ENCODE results near the gene PDIA6. TPM values are rescaled to one million over a fixed set of nuclear protein-coding genes. Genes with fewer than 3 reads are reported as not detected.
"Not testable (repeated sequence)": the region's sequence is repeated elsewhere in the genome, so short reads cannot be mapped to it uniquely, and the experiment has no call there.

Gene PDIA6
- polyA plus RNA-seq, 4 donors = 356 to 400 (median 363) TPM

- not testable (repeated sequence) for DNase-seq (ENCODE audit: low read depth in 4 of 4, low spot score in 3 of 4)
Measured at GRCh38 chr2:10813163-10814138, 866 bp upstream of the PDIA6 start.

DNA sequence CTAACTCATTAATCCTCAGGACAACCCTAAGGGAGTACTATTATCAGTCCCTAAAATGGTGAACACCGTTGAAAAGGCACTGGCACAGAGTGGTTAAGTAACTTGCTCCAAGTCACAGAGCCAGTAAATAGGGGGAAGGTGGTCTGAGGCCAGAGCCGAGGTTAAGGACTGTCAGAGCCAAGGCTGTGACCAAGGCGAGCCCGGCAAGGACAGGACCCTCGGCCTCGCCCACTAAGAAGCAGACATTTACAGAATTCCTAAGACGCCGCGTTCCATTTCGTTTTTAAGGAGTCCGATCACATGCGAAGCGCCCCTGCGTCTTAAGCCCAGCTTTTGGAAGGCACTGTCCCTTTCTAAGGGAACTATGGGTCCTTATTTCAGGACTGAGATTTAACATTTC, 1.1 kb downstream of the PDIA6 start:
- no peak for DNase-seq (ENCODE audit: low read depth in 4 of 4, low spot score in 3 of 4)

DNA sequence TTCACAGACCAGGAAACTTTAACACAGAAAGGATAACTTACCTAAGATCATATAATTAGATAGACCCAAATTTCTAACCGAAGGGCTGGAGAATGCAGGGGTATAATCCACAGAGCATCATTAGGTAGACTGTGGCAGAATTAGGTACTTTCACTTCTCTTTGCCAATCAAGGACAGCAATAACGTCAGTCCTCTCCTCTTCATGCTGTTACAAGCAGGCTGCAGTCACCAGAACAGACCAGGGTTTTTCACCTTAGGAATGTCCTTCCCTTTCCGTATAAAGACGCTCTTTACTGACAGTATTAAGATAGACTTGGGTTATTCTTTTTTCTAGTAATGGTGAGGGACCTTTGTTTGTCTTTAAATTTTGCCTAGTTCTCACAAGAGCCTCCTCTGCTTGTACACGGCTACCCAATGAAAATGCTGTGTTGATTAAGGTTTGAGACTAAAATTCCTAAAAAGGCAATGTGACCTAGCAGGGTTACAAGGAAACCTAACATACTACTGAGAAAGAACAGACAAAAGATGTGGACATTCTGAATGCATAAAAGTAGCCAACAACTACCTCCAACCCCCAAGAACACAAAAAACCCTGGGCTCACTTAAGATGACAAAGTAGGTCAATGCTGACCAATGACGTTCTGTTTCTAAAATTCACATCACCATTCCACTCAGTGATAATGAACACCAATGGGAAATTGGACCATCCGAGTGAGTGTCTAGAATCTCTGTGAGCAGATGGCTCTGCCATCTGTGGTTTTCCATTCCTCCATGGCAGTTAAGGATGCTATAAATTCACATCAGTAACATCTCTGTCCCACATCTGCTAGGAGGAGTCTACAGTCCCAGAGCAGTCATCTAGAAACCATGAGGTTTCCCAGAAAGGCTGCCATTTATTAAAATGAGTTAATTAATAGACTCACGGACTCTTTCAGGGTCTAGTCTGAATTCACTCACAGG, 2.1 kb downstream of the PDIA6 start:
- no peak for DNase-seq (ENCODE audit: low read depth in 4 of 4, low spot score in 3 of 4)

DNA sequence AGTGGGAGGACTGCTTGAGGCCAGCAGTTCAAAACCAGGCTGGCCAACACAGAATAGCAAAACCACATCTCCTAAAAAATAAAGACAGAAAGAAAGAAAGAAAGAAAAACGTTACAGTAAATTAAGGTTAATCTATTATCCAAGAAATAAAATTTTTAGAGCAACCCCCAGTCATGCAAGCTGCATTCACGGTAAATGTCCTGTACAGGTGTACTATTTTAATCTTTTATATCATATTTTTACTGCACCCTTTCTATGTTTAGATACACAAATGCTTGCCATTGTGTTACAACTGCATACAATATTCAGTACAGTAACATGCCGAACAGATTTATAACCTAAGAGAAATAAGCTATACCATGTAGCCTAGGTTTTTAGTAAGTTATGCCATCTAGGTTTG, 6.0 kb downstream of the PDIA6 start:
- no peak for DNase-seq (ENCODE audit: low read depth in 4 of 4, low spot score in 3 of 4)

DNA sequence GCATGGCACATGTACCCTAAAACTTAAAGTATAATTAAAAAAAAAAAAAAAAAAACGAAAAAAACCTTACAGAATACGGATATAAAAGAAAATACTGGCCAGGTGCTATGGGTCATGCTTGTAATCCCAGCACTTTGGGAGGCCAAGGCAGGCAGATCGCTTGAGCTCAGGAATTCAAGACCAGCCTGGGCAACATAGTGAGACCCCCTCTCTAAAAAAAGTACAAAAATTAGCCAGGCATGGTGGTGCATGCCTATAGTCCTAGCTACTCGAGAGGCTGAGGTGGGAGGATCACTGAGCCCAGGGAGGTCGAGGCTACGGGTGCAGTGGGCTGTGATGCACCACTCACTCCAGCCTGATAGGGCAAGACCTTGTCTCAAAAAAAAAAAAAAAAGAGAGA, 6.6 kb downstream of the PDIA6 start:
- not testable (repeated sequence) for DNase-seq (ENCODE audit: low read depth in 4 of 4, low spot score in 3 of 4)

DNA sequence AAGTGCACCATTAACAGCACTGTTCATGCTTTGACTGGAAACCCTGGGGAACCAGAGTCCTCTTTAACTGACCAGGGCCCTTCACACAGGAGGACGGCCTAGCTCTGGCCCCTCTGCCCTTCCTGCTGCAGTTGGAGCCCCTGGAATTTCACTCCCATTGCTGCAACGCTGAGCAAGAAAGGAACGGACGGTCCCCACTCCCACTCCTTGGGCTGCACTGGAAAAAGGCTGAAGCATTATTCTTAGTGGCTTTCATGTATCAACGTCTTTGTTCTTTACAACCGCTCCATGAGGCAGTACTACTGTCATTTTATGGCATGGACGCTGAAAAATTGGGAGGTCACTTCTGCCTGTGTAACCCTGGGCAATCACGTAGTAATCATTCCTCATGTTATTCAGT, 9.9 kb downstream of the PDIA6 start:
- no peak for DNase-seq (ENCODE audit: low read depth in 4 of 4, low spot score in 3 of 4)

DNA sequence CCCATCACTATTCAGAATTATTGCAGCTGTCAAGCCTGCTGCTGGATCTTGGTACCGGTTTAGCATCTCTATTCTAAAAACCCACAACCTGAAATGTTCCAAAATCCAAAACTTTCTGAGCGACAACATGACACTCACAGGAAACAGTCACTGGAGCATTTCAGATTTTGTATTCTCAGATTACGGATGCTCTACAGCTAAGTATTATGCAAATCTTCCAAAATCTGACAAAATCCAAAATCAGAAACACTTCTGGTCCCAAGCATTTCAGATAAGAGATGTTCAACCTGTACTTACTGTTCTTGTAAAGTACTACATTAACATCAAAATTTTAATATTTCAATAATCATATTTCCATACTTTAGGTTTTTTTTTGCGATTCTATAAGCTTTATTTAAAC, 12.4 kb downstream of the PDIA6 start:
- no peak for DNase-seq (ENCODE audit: low read depth in 4 of 4, low spot score in 3 of 4)

GRCh38 chr2:10798783-10799182, 13.8 kb downstream of the PDIA6 start:
- no peak for DNase-seq (ENCODE audit: low read depth in 4 of 4, low spot score in 3 of 4)

DNA sequence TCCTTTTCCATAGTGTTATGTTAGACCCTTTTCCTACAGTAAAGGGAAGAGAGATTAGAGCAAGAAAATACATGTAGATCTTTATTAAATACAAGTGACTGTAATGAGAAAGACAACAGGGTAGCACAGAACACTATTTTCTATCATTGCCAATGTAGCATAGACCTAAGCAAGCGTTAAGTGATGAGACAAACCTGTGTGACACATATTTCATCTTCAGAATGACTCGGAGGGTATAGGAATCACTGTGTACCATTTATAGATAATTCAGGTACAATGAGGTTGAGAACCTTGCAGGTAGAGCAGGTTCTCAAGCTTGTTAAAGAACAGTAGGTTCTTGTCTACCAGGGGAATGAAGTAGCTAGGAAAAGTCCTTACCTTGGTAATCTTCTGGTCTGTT, 15.9 kb downstream of the PDIA6 start:
- DNase-seq (ENCODE audit: low read depth in 4 of 4, low spot score in 3 of 4) = no peak

- DNase-seq (ENCODE audit: low read depth in 4 of 4, low spot score in 3 of 4) = no peak
Measured at GRCh38 chr2:10795508-10796046, 17.0 kb downstream of the PDIA6 start.

DNA sequence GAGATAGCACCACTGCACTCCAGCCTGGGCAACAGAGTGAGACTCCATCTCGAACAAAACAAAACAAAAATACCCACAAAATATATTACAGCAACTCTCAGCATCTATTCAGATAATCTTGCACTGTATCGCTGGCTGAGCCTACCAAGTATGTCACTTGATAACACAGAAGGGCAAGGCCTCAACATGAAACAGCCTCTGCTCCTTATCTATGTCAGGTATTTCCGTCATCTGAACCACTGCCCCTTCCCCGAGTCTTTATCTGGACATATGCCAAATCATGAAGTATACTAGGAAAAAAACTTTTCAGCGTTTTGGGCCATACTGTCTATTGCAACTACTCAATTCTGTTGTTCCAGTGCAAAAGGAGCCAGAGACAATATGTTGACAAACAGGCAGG, 17.7 kb downstream of the PDIA6 start:
- no peak for DNase-seq (ENCODE audit: low read depth in 4 of 4, low spot score in 3 of 4)

DNA sequence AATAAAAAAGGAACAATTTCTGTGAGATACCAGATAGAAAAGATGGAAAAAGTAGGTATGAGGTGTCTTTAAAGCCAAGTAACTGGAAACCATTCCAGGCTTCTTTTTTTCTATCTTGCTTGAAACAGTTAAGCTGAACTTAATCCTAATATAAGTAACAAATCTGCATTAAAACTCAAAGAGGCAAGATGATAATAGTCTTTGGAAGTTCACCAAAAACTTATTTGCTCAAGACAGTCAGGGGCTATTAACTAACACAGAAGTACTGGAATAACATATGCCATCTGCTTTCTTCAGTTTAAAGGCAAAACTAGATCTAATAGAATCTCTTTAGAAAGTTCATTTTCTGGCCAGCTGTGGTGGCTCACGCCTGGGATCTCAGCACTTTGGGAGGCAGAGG, 18.8 kb downstream of the PDIA6 start:
- DNase-seq (ENCODE audit: low read depth in 4 of 4, low spot score in 3 of 4) = no peak

DNA sequence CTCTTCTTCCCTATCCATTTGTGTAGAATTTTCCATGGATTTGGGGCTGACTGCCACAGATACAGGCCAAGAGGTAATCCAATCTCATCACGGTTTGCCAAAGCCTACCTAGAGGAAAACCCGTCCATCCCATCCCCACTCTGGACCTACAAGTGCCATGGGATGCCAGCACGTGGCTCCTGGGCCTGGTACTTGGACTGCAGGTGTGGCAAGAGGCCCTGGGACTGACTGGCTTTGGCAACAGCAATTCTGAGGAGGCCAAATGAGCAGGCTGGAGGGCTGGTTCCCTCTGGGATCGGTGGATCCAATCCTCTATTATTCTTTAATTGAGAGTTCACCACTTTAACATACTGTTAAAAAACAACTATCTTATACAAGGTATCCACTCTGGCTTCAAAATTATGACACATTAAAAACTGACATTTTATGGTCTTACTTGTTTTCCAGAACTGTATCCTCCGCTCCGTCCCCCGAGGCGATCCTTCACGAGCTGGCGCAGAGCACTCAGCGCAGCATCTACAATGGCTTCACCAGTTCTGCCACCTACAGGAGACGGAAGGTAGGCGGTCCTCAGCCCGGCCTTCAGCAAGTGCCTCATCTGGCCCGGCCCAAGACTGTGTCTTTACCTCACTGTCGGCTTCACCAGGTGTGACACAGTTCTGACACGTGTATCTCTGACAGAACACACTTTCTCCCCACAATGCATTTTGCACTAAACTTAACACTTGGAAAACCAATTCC, 19.8 kb downstream of the PDIA6 start:
- DNase-seq (ENCODE audit: low read depth in 4 of 4, low spot score in 3 of 4) = no peak

DNA sequence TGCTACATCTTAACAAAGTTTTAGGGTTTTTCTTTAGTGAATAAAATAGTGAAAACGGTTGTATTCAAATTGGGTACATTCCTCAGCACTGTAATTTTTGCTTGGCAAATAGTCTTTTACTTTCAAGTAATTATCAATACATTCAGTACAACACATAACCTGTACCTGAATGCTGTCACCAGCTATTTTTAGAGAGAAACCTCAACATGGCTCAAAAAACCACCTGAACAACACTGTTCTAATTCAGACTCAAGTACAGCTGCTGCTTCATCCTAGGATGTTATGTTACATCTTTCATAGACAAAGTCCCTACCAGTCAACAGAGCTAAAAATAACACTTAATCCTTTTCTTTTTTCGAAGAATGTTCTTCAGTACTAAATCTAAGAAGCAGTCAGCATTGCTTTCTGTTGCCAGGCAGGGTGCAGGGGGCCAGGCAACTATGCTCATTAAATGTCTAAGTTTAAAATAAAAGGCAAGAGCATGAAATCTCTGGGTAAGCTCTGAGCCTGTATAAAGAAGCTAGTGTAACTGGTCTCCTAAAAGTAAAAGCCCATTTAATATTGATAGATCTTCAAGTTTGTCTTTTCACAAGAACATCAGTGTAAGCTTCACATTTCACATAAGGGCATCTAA, 20.5 kb downstream of the PDIA6 start:
- DNase-seq (ENCODE audit: low read depth in 4 of 4, low spot score in 3 of 4) = no peak

- DNase-seq (ENCODE audit: low read depth in 4 of 4, low spot score in 3 of 4) = no peak
Measured at GRCh38 chr2:10790228-10790973, 22.2 kb downstream of the PDIA6 start.

DNA sequence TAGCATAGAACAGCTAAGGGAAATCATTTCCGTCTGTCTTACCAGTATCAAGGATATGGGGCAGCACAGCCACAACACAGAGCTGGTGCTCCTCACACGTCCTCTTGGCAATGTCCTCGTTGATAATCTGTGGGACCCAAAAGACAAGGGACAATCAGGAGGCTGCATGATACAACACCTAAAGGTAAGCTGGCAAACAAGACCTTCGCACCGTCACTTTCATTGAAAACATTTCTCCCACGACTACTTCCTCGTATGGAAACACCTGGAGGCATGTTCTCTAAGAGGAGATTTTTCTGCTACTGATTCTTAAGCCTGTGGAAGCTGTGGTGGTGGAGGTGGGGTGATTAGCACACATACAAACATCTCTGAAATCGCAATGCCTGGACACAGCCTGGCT, 23.7 kb downstream of the PDIA6 start:
- no peak for DNase-seq (ENCODE audit: low read depth in 4 of 4, low spot score in 3 of 4)

DNA sequence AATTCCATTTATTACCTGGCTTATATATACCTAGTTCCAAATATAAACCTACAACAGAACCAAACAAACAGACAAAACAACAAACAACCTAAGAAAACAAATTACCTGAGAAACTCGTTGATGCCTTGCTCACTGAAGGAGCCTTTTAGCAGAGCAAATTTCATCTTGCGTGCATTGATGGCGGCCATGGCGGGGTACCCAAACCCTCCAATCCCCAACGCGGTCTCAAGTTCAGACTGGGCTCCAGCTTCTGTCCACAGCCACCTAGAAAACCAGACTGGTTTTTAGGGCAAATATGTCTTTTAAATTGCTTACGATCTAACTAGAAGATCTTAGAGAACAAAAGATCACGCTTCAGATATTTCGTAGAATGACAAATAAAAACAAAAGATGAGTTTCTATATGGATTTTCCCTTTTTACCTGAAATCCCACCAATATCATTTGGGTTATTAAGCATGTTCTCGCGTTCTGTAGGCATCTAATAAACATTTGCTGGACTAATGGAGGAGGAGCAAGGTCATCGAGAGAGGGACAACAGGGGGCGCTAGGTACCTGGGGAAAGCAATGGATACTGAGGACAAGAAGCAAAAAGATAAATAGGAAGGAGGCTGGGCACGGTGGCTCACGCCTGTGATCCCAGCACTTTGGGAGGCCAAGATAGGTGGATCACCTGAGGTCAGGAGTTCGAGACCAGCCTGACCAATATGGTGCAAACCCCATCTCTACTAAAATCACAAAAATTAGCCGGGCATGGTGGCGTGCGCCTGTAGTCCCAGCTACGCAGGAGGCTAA, 25.2 kb downstream of the PDIA6 start:
- DNase-seq (ENCODE audit: low read depth in 4 of 4, low spot score in 3 of 4) = no peak

DNA sequence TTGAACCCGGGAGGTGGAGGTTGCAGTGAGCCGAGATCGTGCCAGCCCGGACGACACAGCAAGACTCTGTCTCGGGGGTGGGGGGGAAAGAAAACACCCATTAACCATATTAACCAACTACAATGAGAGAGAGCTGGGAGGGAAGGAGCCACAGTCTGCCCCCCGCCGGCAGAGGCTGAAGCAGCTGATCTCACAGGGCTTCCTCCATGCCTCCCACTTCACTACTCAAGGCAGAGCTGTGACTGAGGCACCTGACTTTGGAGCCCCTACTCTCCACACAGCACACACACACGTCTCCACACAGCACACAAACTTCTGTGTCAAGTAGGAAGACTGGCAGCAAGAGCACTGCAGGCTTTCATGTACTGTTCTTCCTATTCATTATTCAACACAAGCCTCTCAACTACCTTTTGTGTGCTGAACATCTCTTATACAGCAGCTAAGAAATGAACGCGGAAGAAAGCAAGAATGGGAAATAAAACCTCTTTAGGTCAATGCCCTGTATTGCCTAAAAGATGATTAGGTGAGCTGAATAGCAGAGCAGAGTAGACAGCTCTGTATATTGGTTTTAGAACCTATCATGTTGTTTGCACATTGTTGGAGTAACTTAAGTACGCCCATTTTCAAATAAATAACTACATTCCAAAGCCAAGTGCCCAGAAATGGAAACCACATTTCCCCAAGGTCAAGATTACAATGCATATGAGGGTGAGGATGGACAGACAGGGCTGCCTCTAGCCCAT, 26.2 kb downstream of the PDIA6 start:
- no peak for DNase-seq (ENCODE audit: low read depth in 4 of 4, low spot score in 3 of 4)

Measured in right renal pelvis (tissue), 4 donors.